ENCODE results near the gene SHOC1.

- TF ChIP-seq, protein P1, sequence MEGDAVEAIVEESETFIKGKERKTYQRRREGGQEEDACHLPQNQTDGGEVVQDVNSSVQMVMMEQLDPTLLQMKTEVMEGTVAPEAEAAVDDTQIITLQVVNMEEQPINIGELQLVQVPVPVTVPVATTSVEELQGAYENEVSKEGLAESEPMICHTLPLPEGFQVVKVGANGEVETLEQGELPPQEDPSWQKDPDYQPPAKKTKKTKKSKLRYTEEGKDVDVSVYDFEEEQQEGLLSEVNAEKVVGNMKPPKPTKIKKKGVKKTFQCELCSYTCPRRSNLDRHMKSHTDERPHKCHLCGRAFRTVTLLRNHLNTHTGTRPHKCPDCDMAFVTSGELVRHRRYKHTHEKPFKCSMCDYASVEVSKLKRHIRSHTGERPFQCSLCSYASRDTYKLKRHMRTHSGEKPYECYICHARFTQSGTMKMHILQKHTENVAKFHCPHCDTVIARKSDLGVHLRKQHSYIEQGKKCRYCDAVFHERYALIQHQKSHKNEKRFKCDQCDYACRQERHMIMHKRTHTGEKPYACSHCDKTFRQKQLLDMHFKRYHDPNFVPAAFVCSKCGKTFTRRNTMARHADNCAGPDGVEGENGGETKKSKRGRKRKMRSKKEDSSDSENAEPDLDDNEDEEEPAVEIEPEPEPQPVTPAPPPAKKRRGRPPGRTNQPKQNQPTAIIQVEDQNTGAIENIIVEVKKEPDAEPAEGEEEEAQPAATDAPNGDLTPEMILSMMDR (IDR thresholded peaks at IDR 0.05) = no peak
- no peak for TF ChIP-seq POLR2A (IDR thresholded peaks at IDR 0.05)
Measured at GRCh38 chr9:111805262-111805661, 10.5 kb upstream of the SHOC1 start.

All from lower leg skin (tissue), 3 donors.